K562 (cell line): ENCODE measurements around the gene TRPM2. TPM values are rescaled to one million over a fixed set of nuclear protein-coding genes. Genes with fewer than 3 reads are reported as not detected.

Experiments
- ATAC-seq: fragments of 200-7000 bp; cut with Tn5 transposase; 3 replicates; pipeline ENCODE4 v1.9.1; 2020; ENCODE audit warnings: moderate library complexity
- BruUV-seq: library from RNA; stranded (reverse); fragments of 400-500 nt; replicated peaks from 2 replicates; lab custom pipeline; 2021; lab: Mats Ljungman, UMichigan
- CTCF ChIA-PET: fragments of 300-600 bp; formaldehyde crosslinking; extraction: SDS; loops from one replicate; lab custom pipeline; 2021; ENCODE audit warnings: low intra/inter-chr PET ratio; lab: Yijun Ruan, JAX
- POLR2A ChIA-PET: fragments of 300-600, 350-650 bp; sonication (Branson Sonifier 250); formaldehyde crosslinking; extraction: SDS; loops from one replicate; lab custom pipeline; 2021; ENCODE audit warnings: antibody characterized with exemption, inconsistent platforms; lab: Yijun Ruan, JAX
- DNase-seq, 4 experiments: peaks; one replicate each; pipeline versions ENCODE4 v3.0.0 to v3.0.0-alpha.2; 2011 to 2018; ENCODE audit warnings: low spot score in 3 of 4, mixed read lengths in 3 of 4; ENCODE audit errors: extremely low read depth in 1 of 4
- FAIRE-seq: peaks from 2 replicates; lab custom pipeline; 2011; peaks lifted over from hg19 to GRCh38; lab: Jason Lieb, UNC
- H2AFZ ChIP-seq: 2 replicates; pipeline ENCODE4 v1.6.0; 2011; ENCODE audit warnings: low read depth, low read length, control low read depth, inconsistent platforms
- H3K27ac ChIP-seq: fragments of 200-600 bp; 3 replicates; pipeline ENCODE4 v1.8.0; 2011; ENCODE audit warnings: low read depth, mild to moderate bottlenecking, control low read depth, inconsistent platforms, low read length, moderate library complexity, mixed read lengths; ENCODE audit errors: extremely low read depth
- H3K27me3 ChIP-seq, 2 experiments: fragments of 300-600 bp in 1 of 2; 2 replicates in 1 of 2; 3 replicates in 1 of 2; pipeline versions ENCODE4 v1.6.0 to v1.8.0; 2011; ENCODE audit warnings: inconsistent platforms in 2 of 2, low read length in 2 of 2, mild to moderate bottlenecking in 1 of 2, mixed read lengths in 1 of 2, moderate library complexity in 1 of 2; ENCODE audit not compliant: control insufficient read depth in 2 of 2, insufficient read depth in 2 of 2
- H3K36me3 ChIP-seq: fragments of 300-600 bp; 3 replicates; pipeline ENCODE4 v1.8.0; 2011; ENCODE audit warnings: mild to moderate bottlenecking, low read length, inconsistent platforms; ENCODE audit not compliant: control insufficient read depth, insufficient read depth
- H3K4me1 ChIP-seq, 2 experiments: fragments of 200-600 bp in 1 of 2; replicated peaks in 1 of 2; 2 replicates in 1 of 2; 3 replicates in 1 of 2; pipeline versions ENCODE4 v1.5.1 to v1.8.0; 2011; ENCODE audit warnings: inconsistent platforms in 2 of 2, low read length in 2 of 2, mild to moderate bottlenecking in 1 of 2, mixed read lengths in 1 of 2, moderate library complexity in 1 of 2; ENCODE audit not compliant: control insufficient read depth in 2 of 2, insufficient read depth in 2 of 2
- H3K4me2 ChIP-seq: 2 replicates; pipeline ENCODE4 v1.6.1; 2011; ENCODE audit warnings: low read length, control low read depth, inconsistent platforms, mixed read lengths; ENCODE audit not compliant: insufficient read depth
- H3K4me3 ChIP-seq: fragments of 200-600 bp; sonication (generic), shearing (Covaris generic); 2 replicates; pipeline ENCODE4 v1.5.1; 2016; ENCODE audit warnings: control low read depth, inconsistent platforms
- H3K79me2 ChIP-seq: fragments of 200-600 bp; 3 replicates; pipeline ENCODE4 v1.8.0; 2011; ENCODE audit warnings: low read length, inconsistent platforms; ENCODE audit not compliant: control insufficient read depth, insufficient read depth
- H3K9ac ChIP-seq, 2 experiments: 2 replicates each; pipeline versions ENCODE4 v1.6.0 to v1.6.1; 2011; ENCODE audit warnings: low read depth in 2 of 2, low read length in 2 of 2, control low read depth in 1 of 2, inconsistent platforms in 1 of 2, mild to moderate bottlenecking in 1 of 2, mixed read lengths in 1 of 2; ENCODE audit not compliant: insufficient read depth in 1 of 2
- H3K9me1 ChIP-seq: one replicate; pipeline ENCODE4 v1.6.0; 2011; ENCODE audit warnings: inconsistent platforms, mild to moderate bottlenecking, low read length, moderate library complexity; ENCODE audit not compliant: control insufficient read depth, insufficient read depth
- H3K9me3 ChIP-seq: replicated peaks from 2 replicates; pipeline ENCODE4 v1.5.1; 2011; ENCODE audit warnings: low read depth, low read length, inconsistent platforms; ENCODE audit not compliant: control insufficient read depth, insufficient read depth
- H4K20me1 ChIP-seq: replicated peaks from 2 replicates; pipeline ENCODE4 v1.6.1; 2011; ENCODE audit warnings: low read length, inconsistent platforms, mixed read lengths; ENCODE audit not compliant: control insufficient read depth, insufficient read depth
- PYGO2 ChIP-seq: fragments of 450-650 bp; IDR thresholded peaks from 2 replicates; pipeline ENCODE4 v1.6.1; 2016; ENCODE audit warnings: mild to moderate bottlenecking, missing genetic modification characterization, moderate library complexity, missing compliant biosample characterization
- WGBS: fragments of 100-300 bp; shearing (Covaris generic); methylation state at CpG from one replicate; pipeline ENCODE4 v1.1.6; 2016; ENCODE audit warnings: low coverage, mixed read lengths; ENCODE audit not compliant: insufficient coverage; ENCODE audit errors: missing lambda C conversion rate; 5-methylcytosine and 5-hydroxymethylcytosine counted together
- in situ Hi-C: fragments of 300-500 bp; cut with MboI; formaldehyde crosslinking; loops from 4 replicates; pipeline ENCODE4 v1.15.0; 2018; ENCODE audit warnings: inconsistent platforms, mixed read lengths
- intact Hi-C: fragments of 100-400 bp; cut with micrococcal nuclease; formaldehyde crosslinking; loops from 2 replicates; pipeline ENCODE4 v1.14.2; 2022
- polyA plus RNA-seq, 8 experiments: library from polyadenylated mRNA; depleted of rRNA in 4 of 8; stranded (reverse) in 5 of 8; unstranded in 3 of 8; fragments of >200 nt; fragmentation: Nextera tagmentation in 2 of 8; fragmentation: Illumina TruSeq in 1 of 8; extraction: Ambion mirVana in 2 of 8; extraction: Trizol in 1 of 8; gene quantifications; 2 replicates each; pipeline versions ENCODE4 v1.2.1 to v1.2.3, GENCODE V29; 2011 to 2014; ENCODE audit warnings: inconsistent platforms in 1 of 8, missing spikeins in 1 of 8
- total RNA-seq, 7 experiments: library from RNA; depleted of rRNA in 6 of 7; stranded (reverse); fragments of >200 nt in 6 of 7; fragmentation: Illumina TruSeq in 2 of 7; extraction: Trizol in 2 of 7; gene quantifications; 2 replicates each; pipeline versions ENCODE4 v1.2.1 to v1.2.3, GENCODE V29; 2011 to 2021; ENCODE audit warnings: low replicate concordance in 1 of 7
- TF ChIP-seq, protein P1 (sequence below): fragments of 450-650 bp; IDR thresholded peaks from 2 replicates; pipeline ENCODE4 v1.6.1; 2016; ENCODE audit warnings: low read depth

Gene TRPM2
- total and polyA plus RNA-seq, 9 of the 15 experiments (the other 6 are each of a cell fraction or from before 2014, with no cell fraction given), result 0.33 to 2.1 (median 0.98) TPM; not detected in 2

DNA sequence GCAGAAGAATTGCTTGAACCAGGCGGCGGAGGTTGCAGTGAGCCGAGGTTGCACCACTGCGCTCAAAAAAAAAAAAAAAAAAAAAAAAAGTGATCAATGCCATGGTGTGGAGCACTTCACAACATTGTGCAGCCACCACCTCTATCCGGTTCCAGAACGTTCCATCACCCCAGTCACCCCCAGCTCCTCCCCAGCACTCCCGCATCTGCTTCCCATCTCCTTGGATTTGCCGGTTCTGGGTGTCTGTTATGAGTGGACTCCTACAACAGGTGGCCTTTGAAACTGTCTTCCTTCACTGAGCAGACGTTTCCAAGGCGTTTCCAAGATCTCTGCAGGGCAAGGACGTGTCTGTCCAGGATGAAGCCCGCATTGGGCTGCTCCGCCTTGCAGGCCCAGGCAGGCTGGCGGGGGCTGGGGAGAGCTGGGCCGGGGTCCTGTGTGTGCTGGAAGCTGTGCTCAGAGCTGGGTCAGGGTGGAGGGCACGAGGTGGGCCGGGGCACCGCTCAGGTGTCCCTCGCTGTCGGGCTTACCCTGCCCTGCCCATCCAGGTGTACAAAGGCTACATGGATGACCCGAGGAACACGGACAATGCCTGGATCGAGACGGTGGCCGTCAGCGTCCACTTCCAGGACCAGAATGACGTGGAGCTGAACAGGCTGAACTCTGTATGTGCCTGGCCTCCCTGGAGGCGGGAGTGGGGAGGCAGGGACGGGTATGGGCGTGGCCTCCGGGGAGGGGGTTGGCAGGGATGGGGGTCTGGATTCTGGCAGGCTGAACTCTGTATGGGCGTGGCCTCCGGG is 87.0 kb downstream of the TRPM2 start:
- intact Hi-C loops, result no loop called here

More for the DNA sequence above, 87.0 kb downstream of the TRPM2 start:
- Histone ChIP-seq H3K4me3 (no peak overlapping the region), H3K79me2 (no peaks in the 10 kb centered on the region), H3K9ac (no peak overlapping the region), H3K9me1 (no peaks in the 10 kb centered on the region), H3K4me1 (peaks cover 0 to 29% of the 10 kb centered on the region in 2 experiments; a peak in 1 of 5 replicates), H4K20me1 (peaks cover 9% of the 10 kb centered on the region; the same call in 1 of the 2 replicates), H2AFZ (no peak overlapping the region), H3K4me2 (no peak overlapping the region), H3K27me3 (peaks cover 19 to 87% of the 10 kb centered on the region in 2 experiments; a peak in 4 of 5 replicates), H3K36me3 (no peaks in the 10 kb centered on the region), H3K9me3 (no peaks in the 10 kb centered on the region; the same call in 1 of the 2 replicates), H3K27ac (no peak overlapping the region)
- ChIA-PET CTCF (no interaction called here), POLR2A (interaction anchor here (0.7 to 2.7 kb wide), 3 partner anchors 8 to 55 kb away, joined by 3 to 15 read pairs (median 3); no protein-coding TSS in a partner anchor)
- no peak for ATAC-seq
- in situ Hi-C loops, result no loop called here
- TF ChIP-seq, protein P1, sequence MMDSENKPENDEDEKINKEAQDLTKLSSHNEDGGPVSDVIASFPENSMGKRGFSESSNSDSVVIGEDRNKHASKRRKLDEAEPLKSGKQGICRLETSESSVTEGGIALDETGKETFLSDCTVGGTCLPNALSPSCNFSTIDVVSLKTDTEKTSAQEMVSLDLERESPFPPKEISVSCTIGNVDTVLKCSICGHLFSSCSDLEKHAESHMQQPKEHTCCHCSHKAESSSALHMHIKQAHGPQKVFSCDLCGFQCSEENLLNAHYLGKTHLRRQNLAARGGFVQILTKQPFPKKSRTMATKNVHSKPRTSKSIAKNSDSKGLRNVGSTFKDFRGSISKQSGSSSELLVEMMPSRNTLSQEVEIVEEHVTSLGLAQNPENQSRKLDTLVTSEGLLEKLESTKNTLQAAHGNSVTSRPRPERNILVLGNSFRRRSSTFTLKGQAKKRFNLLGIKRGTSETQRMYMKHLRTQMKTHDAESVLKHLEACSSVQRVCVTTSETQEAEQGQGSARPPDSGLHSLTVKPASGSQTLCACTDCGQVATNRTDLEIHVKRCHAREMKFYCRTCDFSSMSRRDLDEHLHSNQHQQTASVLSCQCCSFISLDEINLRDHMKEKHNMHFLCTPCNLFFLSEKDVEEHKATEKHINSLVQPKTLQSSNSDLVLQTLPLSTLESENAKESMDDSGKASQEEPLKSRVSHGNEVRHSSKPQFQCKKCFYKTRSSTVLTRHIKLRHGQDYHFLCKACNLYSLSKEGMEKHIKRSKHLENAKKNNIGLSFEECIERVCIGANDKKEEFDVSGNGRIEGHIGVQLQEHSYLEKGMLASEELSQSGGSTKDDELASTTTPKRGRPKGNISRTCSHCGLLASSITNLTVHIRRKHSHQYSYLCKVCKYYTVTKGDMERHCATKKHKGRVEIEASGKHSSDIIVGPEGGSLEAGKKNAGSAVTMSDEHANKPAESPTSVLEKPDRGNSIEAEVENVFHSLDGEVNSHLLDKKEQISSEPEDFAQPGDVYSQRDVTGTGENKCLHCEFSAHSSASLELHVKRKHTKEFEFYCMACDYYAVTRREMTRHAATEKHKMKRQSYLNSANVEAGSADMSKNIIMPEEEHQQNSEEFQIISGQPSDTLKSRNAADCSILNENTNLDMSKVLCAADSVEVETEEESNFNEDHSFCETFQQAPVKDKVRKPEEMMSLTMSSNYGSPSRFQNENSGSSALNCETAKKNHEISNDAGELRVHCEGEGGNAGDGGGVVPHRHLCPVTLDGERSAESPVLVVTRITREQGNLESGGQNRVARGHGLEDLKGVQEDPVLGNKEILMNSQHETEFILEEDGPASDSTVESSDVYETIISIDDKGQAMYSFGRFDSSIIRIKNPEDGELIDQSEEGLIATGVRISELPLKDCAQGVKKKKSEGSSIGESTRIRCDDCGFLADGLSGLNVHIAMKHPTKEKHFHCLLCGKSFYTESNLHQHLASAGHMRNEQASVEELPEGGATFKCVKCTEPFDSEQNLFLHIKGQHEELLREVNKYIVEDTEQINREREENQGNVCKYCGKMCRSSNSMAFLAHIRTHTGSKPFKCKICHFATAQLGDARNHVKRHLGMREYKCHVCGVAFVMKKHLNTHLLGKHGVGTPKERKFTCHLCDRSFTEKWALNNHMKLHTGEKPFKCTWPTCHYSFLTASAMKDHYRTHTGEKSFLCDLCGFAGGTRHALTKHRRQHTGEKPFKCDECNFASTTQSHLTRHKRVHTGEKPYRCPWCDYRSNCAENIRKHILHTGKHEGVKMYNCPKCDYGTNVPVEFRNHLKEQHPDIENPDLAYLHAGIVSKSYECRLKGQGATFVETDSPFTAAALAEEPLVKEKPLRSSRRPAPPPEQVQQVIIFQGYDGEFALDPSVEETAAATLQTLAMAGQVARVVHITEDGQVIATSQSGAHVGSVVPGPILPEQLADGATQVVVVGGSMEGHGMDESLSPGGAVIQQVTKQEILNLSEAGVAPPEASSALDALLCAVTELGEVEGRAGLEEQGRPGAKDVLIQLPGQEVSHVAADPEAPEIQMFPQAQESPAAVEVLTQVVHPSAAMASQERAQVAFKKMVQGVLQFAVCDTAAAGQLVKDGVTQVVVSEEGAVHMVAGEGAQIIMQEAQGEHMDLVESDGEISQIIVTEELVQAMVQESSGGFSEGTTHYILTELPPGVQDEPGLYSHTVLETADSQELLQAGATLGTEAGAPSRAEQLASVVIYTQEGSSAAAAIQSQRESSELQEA, result peak; percentile 57; the same call in 1 of the 2 replicates
- no peak for TF ChIP-seq PYGO2
- no peak for FAIRE-seq
- no TSS peak for BruUV-seq
- WGBS, result 5% methylated on average over 27 of the region's 33 CpGs
- no peak for DNase-seq
